CD14-positive monocyte (primary cell): ENCODE results near the gene HAPLN2. TPM values are rescaled to one million over a fixed set of nuclear protein-coding genes. Genes with fewer than 3 reads are reported as not detected.

Source experiments
- DNase-seq, 3 donors: peaks; one replicate each; pipeline ENCODE4 v3.0.0-alpha.2; 2011 to 2022
- H2AFZ ChIP-seq: 2 replicates; pipeline ENCODE4 v1.6.0; 2012; ENCODE audit warnings: mild to moderate bottlenecking, low read depth, low read length, inconsistent platforms; ENCODE audit not compliant: insufficient read depth, poor library complexity, severe bottlenecking
- H3K27ac ChIP-seq, 2 donors: 1 replicate in 1 of 2; 2 replicates in 1 of 2; pipeline ENCODE4 v1.5.1; 2012 to 2013; ENCODE audit warnings: low read length in 2 of 2, control low read depth in 1 of 2, inconsistent platforms in 1 of 2, low read depth in 1 of 2, mild to moderate bottlenecking in 1 of 2
- H3K27me3 ChIP-seq, 2 donors: one replicate each; pipeline versions ENCODE4 v1.6.0 to v1.6.1; 2011 to 2013; ENCODE audit warnings: low read length in 2 of 2; ENCODE audit not compliant: control insufficient read depth in 2 of 2, insufficient read depth in 2 of 2
- H3K36me3 ChIP-seq, 2 donors: replicated peaks in 1 of 2; 1 replicate in 1 of 2; 2 replicates in 1 of 2; pipeline versions ENCODE4 v1.5.1 to v1.6.1; 2012 to 2013; ENCODE audit warnings: low read length in 2 of 2, control low read depth in 1 of 2, inconsistent platforms in 1 of 2, mild to moderate bottlenecking in 1 of 2; ENCODE audit not compliant: insufficient read depth in 2 of 2, control insufficient read depth in 1 of 2
- H3K4me1 ChIP-seq, 2 donors: 1 replicate in 1 of 2; 2 replicates in 1 of 2; pipeline versions ENCODE4 v1.5.1 to v1.6.1; 2012 to 2013; ENCODE audit warnings: low read length in 2 of 2, control low read depth in 1 of 2, inconsistent platforms in 1 of 2, mild to moderate bottlenecking in 1 of 2, moderate library complexity in 1 of 2; ENCODE audit not compliant: insufficient read depth in 2 of 2, control insufficient read depth in 1 of 2
- H3K4me2 ChIP-seq: replicated peaks from 2 replicates; pipeline ENCODE3; 2012; ENCODE audit warnings: low read length, moderate library complexity, mild to moderate bottlenecking; ENCODE audit not compliant: poor library complexity, severe bottlenecking; ENCODE audit errors: extremely low read depth
- H3K4me3 ChIP-seq, 3 experiments: fragments of 200-600 bp in 1 of 3; sonication (generic) in 1 of 3; replicated peaks in 1 of 3; 1 replicate in 2 of 3; 2 replicates in 1 of 3; pipeline ENCODE4 v1.5.1; 2011 to 2013; ENCODE audit warnings: low read length in 3 of 3, mild to moderate bottlenecking in 3 of 3, control low read depth in 2 of 3, low read depth in 2 of 3, inconsistent platforms in 1 of 3, moderate library complexity in 1 of 3
- H3K79me2 ChIP-seq: 2 replicates; pipeline ENCODE4 v1.6.0; 2012; ENCODE audit warnings: mild to moderate bottlenecking, control low read depth, inconsistent platforms, low read length, moderate library complexity; ENCODE audit not compliant: insufficient read depth
- H3K9ac ChIP-seq: 2 replicates; pipeline ENCODE4 v1.6.0; 2017; ENCODE audit warnings: low read length, mild to moderate bottlenecking; ENCODE audit not compliant: insufficient read depth, poor library complexity, severe bottlenecking
- H3K9me3 ChIP-seq, 2 donors: replicated peaks in 1 of 2; 1 replicate in 1 of 2; 2 replicates in 1 of 2; pipeline versions ENCODE4 v1.5.1 to v1.6.1; 2012 to 2013; ENCODE audit warnings: low read length in 2 of 2, control low read depth in 1 of 2; ENCODE audit not compliant: control insufficient read depth in 1 of 2, insufficient read depth in 1 of 2
- H4K20me1 ChIP-seq: 2 replicates; pipeline ENCODE4 v1.6.0; 2012; ENCODE audit warnings: mild to moderate bottlenecking, low read length, control low read depth, moderate library complexity; ENCODE audit not compliant: insufficient read depth
- H3K27ac Mint-ChIP-seq, 7 donors: one replicate each; pipeline ENCODE4 v1.8.0; 2020; ENCODE audit warnings: mild to moderate bottlenecking in 7 of 7, mixed read lengths in 7 of 7, moderate library complexity in 6 of 7, inconsistent platforms in 2 of 7
- H3K27me3 Mint-ChIP-seq, 3 donors: one replicate each; pipeline ENCODE4 v1.8.0; 2021 to 2022; ENCODE audit warnings: low read depth in 3 of 3, mild to moderate bottlenecking in 3 of 3, mixed read lengths in 3 of 3, moderate library complexity in 3 of 3, inconsistent platforms in 1 of 3
- H3K36me3 Mint-ChIP-seq, 2 donors: one replicate each; pipeline ENCODE4 v1.8.0; 2020; ENCODE audit warnings: mixed read lengths in 2 of 2, inconsistent platforms in 1 of 2, mild to moderate bottlenecking in 1 of 2
- H3K4me1 Mint-ChIP-seq: one replicate; pipeline ENCODE4 v1.8.0; 2020; ENCODE audit warnings: mild to moderate bottlenecking, mixed read lengths
- H3K4me3 Mint-ChIP-seq, 2 donors: one replicate each; pipeline ENCODE4 v1.8.0; 2020; ENCODE audit warnings: mild to moderate bottlenecking in 2 of 2, mixed read lengths in 2 of 2, moderate library complexity in 1 of 2
- H3K9me3 Mint-ChIP-seq, 7 donors: one replicate each; pipeline ENCODE4 v1.8.0; 2020 to 2022; ENCODE audit warnings: mixed read lengths in 7 of 7, mild to moderate bottlenecking in 6 of 7, moderate library complexity in 6 of 7, inconsistent platforms in 2 of 7
- CTCF ChIP-seq: fragments of 200-600 bp; IDR thresholded peaks from one replicate; pipeline ENCODE4 v1.8.0; 2022; ENCODE audit warnings: antibody characterized with exemption, mild to moderate bottlenecking
- WGBS: methylation state at CpG from one replicate; pipeline ENCODE4 v1.1.5; 2013; ENCODE audit warnings: missing lambda C conversion rate; ENCODE audit not compliant: insufficient coverage; 5-methylcytosine and 5-hydroxymethylcytosine counted together
- intact Hi-C, 2 donors: fragments of 100-400 bp; cut with micrococcal nuclease; formaldehyde crosslinking; loops; one replicate each; pipeline versions ENCODE4 v1.15.0 to v1.15.1; 2023
- polyA plus RNA-seq, 3 donors: library from polyadenylated mRNA; depleted of rRNA in 1 of 3; unstranded in 2 of 3; stranded (reverse) in 1 of 3; fragments of 300-500 nt in 2 of 3; fragments of >200 nt in 1 of 3; fragmentation: Illumina TruSeq in 2 of 3; gene quantifications; 1 replicate in 2 of 3; 2 replicates in 1 of 3; pipeline ENCODE4 v1.2.3, GENCODE V29; 2012 to 2021

Gene HAPLN2
- polyA plus RNA-seq, 3 donors: not detected

- no peak within 1 kb of the TSS for H3K27ac ChIP-seq
- H3K79me2 ChIP-seq: no peaks in the 10 kb centered on the region
- TF ChIP-seq CTCF: no peak
- peaks cover 3 to 4% of the 10 kb centered on the region in 2 donors for H3K36me3 Mint-ChIP-seq
- no peak within 1 kb of the TSS for H2AFZ ChIP-seq
- H3K27me3 ChIP-seq: peaks cover 41 to 92% of the 10 kb centered on the region in 2 donors
- H3K4me1 Mint-ChIP-seq: peaks cover 8% of the 10 kb centered on the region
- peak within 1 kb of the TSS in 1 of 7 donors; percentile 68 for H3K27ac Mint-ChIP-seq
- H3K9me3 ChIP-seq: peaks cover 0 to 26% of the 10 kb centered on the region in 2 donors
- no peak within 1 kb of the TSS for H3K9ac ChIP-seq
- H3K4me1 ChIP-seq: peaks cover 0 to 4% of the 10 kb centered on the region in 2 donors
- WGBS: 3% methylated on average over 28 of the region's 46 CpGs
- H3K27me3 Mint-ChIP-seq: peaks cover 82 to 94% (median 90%) of the 10 kb centered on the region in 3 donors
- H3K36me3 ChIP-seq: no peaks in the 10 kb centered on the region
- no peak within 1 kb of the TSS for H3K4me3 ChIP-seq
- H3K4me3 Mint-ChIP-seq: peak within 1 kb of the TSS; percentile 13 to 80
- intact Hi-C loops: no loop called here
- no peaks in the 10 kb centered on the region for H4K20me1 ChIP-seq
- H3K4me2 ChIP-seq: no peak within 1 kb of the TSS
- peaks cover 0 to 12% (median 3%) of the 10 kb centered on the region in 7 donors for H3K9me3 Mint-ChIP-seq
- DNase-seq: no peak
These were observed 22.6 kb downstream of the HAPLN2 start, which contains the start of gene BCAN for GRCh38 chr1:156641761-156642264. BCAN (plus strand) TSS chr1:156642117; CDS start chr1:156646055, 3,938 bp downstream.

GRCh38 chr1:156642265-156643048 lies 23.2 kb downstream of the HAPLN2 start:
- H3K36me3 Mint-ChIP-seq: peaks cover 3 to 4% of the 10 kb centered on the region in 2 donors
- DNase-seq: no peak
- H3K4me1 Mint-ChIP-seq: peaks cover 8% of the 10 kb centered on the region
- Histone ChIP-seq H3K4me3 (no peak overlapping the region), H3K36me3 (no peaks in the 10 kb centered on the region), H3K9ac (no peak overlapping the region), H3K4me2 (no peak overlapping the region), H3K27ac (no peak overlapping the region), H3K79me2 (no peaks in the 10 kb centered on the region), H3K4me1 (peaks cover 0 to 4% of the 10 kb centered on the region in 2 donors), H2AFZ (no peak overlapping the region), H3K27me3 (peaks cover 44 to 98% of the 10 kb centered on the region in 2 donors), H3K9me3 (peaks cover 0 to 26% of the 10 kb centered on the region in 2 donors), H4K20me1 (no peaks in the 10 kb centered on the region)
- peak overlapping the region in 1 of 7 donors; percentile 68 for H3K27ac Mint-ChIP-seq
- no peak for TF ChIP-seq CTCF
- 12% methylated on average over 34 of the region's 40 CpGs for WGBS
- H3K4me3 Mint-ChIP-seq: peak overlapping the region; percentile 13 to 78
- peaks cover 87 to 97% (median 93%) of the 10 kb centered on the region in 3 donors for H3K27me3 Mint-ChIP-seq
- intact Hi-C loops: no loop called here
- peaks cover 0 to 12% (median 3%) of the 10 kb centered on the region in 7 donors for H3K9me3 Mint-ChIP-seq
